Tongue (tissue), 3 donors: ENCODE results near the gene VDAC2. TPM values are rescaled to one million over a fixed set of nuclear protein-coding genes. Genes with fewer than 3 reads are reported as not detected.

Source experiments
- DNase-seq: peaks from one replicate; pipeline ENCODE4 v3.0.0-alpha.2; 2015
- small RNA-seq: library from RNA; depleted of rRNA; stranded (forward); fragments of <200 nt; gene quantifications from one replicate; pipeline ENCODE3, GENCODE V24; 2014; ENCODE audit warnings: low replicate concordance
- total RNA-seq: library from RNA; depleted of rRNA; stranded (reverse); fragments of >200 nt; gene quantifications from one replicate; pipeline ENCODE4 v1.2.3, GENCODE V29; 2014

VDAC2 gene
- total RNA-seq, 1 donor from 2014 or later, result 232 TPM

DNA sequence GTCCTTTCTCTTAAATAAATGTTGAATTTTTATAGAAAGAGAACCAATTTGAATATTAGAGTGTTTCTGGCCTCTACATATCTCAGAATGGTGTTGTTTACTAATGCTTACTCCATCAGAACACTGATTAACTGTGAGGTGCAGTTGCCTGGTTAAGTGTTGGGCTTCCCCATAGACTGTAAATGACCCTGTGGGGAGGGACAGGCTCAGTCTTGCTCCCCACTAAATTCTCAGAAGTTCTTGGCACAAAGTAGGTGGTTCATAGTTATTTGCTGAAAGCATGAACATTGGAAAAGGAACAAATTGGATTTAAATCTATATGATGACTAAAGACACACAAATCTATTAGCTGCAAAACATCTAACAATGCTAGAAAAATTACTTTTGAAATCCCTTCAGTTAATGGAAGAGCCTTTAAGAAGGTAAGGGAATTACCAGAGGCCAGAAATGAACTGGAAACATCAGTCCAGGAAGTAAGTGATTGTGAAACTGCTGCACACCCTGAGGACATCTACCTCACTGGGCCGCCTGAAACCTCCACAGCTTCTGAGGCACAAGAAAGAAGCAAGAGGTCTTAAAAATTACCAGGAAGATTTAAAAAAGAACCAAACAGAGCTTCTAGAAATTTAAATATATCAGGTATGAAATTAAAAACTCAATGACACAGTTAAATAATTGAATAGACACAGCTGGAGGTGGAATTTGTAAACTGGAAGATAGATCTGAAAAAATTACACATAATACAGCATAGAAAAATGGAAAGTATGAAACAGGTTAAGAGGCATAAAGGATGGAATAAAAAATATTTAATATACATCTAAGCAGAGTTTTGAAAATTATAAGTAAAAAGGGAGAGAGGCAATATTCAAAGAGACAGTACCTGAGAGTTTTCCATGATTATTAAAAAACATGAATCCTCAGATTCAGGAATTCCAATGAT lies 43.0 kb downstream of the VDAC2 start:
- no peak for DNase-seq

DNA sequence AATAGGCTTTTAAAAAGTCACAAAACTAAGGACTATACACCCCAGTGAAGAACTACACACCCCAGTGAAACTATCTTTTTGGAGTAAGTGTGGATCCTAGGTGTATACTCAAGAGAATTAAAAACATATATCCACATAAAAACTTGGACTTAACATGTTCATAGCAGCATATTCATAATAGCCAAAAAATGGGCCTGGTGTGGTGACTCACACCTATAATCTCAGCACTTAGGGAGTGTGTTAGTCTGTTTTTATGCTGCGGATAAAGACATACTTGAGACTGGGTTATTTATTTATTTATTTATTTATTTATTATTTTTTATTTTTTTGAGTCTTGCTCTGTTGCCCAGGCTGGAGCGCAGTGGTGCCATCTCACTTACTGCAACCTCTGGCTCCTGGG lies 44.1 kb downstream of the VDAC2 start:
- DNase-seq, result no peak

DNA sequence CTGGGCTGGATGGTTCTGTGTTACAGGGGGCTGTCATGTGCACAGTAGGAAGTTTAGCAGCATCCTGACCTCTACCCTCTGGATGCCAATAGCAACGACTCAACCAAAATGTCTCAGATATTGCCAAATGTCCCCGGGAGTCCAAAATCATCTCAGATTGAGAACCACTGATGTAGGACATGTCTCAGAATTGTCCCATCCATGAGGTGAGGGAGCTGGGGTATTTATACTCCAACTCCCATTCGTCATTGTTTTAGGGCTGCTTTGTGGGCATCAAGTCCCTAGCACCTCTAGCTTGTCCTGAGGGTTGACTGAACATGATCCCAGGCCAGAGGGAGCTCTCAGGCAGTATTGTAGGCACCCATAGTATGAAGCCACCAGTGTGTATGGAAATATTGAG lies 50.4 kb downstream of the VDAC2 start:
- no peak for DNase-seq

DNA sequence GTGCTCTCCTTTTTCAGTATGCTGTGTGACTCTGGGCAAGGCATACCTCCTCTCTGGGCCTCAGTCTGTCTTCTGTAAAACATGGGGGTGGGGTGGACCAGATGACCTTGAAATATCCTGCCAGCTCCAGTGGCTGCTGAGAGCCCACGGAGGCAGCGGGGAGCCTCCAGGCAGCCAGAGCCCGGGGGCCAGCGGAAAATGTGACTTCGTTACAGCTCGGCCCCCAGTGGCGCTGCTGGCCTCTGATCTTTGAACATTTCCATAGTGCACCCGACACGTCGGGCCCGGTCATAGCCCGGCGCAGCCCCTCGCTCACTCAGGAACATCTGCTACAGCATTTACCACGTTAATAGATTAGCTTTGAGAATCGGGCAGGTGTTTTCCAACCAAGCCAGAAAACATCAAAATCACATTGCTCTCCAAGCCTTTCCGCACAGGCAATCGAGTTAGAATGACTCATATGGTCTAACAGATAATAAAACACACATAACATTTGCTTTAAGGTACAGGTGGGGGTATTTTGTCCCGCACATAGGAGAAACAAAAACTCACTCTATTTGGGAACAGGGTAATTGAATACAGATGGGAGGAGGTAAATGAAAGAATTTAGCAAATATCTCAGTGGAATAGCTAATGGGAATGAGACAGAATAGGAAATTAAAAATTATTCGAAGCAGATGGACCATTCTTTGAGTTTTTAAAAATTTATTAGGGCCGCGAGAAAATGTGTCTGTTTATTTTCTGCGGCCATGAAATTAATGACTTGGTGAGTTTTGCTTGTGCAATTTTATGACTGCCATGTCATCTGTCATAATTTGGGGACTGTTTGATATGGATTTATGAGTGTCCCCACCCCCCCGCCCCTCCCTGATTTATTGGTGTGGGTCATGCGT lies 51.5 kb downstream of the VDAC2 start:
- peak; percentile 56 for DNase-seq

DNA sequence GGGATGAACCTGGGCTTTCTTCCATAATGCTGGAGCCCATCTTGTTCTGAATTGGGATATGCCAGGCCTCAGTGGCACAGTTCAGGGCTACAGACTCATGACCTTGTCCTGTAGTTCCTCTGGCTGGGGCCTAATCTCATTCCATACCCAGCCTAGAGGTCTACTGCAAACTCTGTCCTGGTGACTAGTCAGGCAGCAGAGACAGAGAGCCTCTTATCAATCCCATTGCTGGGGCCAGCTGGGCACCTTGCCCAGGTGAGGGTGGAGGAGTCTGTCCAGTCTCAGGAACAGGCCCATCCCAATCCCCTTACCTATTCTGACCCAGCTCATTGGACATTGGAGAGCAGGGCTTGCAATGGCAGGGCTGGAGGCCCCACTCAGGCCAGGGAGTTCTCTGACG lies 53.2 kb downstream of the VDAC2 start:
- no peak for DNase-seq

DNA sequence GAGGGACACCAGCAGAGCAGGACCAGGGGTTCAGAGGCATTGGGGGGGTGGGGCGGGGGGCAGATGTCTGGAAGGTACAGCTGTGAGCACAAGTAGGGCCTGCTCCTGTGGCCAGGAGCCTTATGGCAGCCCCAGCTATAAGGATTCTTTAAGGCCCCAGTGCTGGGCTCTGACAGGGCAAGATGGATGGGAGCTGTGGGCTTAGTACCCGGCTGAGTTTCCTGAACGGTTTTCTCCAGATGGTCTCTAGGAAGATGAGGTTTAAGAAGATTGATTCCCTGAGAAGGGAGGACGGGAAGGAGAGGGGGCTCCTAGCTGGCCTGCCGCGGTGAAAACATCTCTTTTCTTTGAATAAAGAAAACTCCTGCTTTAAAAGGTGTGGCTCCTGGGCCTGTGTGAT lies 55.3 kb downstream of the VDAC2 start:
- no peak for DNase-seq

DNA sequence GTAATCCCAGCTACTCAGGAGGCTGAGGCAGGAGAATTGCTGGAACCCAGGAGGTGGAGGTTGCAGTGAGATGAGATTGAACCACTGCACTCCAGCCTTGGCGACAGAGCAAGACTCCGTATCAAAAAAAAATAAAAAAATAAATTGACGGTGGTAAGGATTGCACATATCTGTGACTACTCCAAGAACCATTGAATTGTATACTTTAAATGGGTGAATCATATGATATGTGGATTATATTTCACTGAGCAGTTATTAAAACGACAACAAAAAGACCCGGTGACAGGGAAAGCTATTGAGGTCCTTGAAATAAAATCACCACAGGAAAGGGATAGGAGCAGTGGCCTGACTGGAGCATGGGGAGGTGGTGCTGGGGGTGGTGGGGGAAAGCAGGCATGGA lies 56.3 kb downstream of the VDAC2 start:
- no peak for DNase-seq

DNA sequence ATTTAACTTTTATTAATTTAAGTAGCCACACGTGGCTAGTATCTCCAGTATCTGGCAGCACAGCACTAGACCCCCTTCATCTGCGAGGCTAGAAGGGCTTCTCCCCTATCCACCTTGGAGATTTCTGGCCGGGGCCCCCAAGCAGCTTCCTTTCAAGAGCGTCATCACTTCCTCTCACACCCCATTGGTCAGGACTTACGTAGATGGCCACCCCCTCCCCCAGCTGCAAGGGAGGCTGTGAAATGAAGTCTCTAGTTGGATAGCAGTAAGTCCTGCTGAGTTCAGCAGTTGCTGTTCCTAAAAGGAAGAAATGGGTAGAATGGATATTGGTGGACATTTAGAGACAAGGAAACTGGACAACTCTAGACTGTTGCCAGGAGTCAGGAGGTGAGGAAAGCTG lies 59.0 kb downstream of the VDAC2 start:
- DNase-seq, result no peak

DNA sequence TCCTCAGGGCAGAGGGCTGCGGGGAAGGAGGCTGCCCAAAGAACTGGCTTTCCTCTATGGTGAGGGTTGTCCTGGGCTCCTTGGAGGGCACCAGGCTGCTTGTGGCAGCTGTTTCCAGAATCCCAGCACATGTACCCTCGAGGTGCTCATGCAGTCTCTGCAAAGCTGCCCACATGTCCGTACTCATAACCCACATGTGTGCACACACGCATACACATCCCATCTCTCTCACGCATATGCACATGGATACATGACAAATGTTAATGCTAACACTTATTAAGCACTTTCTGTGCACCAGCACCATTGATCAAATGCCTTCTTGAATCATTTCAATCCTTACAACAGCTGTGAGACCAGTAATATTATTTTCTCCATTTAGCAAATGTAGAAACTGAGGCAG lies 61.5 kb downstream of the VDAC2 start:
- DNase-seq, result no peak

DNA sequence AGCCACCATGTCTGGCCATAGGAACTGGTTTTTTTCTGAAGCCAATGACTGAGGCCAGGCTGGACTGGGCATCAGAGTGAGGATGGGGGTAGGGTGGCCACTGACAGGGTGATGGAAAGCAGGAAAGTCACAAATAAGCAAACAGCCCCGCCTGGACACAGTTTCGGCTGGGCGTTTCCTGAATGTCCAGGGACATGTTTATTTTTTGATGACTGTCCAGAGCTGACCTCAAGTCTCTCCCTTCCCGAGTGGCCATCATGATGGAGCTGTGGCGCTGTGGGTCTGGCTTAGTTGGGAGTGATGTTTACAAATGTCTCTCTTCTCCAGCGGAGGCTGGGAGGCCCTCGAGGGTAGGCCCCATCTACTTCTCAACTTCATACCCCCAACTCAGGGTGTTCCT lies 62.3 kb downstream of the VDAC2 start:
- no peak for DNase-seq

DNA sequence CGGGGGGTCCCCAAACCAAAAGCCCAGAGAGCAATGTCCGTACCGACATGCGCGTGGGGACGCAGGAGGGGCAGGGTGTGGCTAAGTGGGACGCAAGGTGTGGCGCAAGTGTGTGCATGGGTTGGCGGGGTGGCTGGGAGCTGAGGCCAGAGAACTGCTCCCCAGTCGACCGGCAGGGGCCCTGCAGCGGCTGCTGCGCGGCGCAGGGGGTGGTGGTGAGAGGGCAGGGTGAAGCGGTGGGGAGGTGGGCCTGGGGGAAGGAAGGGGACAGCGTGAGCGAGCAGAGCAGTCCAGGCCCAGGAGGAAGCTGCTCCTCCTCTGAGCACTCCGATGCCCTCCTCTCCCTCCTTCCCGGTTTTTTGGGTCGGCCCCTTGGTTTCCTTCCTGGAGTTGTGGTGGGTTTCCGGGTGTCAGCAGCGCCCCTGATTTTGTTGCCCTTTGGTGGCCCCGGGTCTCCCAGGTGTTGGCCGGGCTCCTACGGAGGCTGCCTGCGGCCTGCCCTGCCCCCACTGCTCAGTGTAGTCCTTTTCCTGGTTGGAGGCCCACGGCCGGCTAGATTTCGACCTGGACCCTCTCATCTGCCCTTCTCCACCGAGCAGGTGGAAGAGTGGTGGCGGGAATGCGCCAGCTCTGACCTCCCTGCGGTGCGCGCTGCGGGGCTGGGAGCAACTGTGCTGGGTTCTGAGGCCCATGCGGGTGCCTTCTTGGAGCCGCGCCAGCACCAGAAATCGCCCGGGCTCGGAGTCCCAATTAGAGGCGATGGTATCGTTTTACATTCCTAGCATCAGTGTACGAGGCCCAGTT lies 65.7 kb downstream of the VDAC2 start:
- no peak for DNase-seq

DNA sequence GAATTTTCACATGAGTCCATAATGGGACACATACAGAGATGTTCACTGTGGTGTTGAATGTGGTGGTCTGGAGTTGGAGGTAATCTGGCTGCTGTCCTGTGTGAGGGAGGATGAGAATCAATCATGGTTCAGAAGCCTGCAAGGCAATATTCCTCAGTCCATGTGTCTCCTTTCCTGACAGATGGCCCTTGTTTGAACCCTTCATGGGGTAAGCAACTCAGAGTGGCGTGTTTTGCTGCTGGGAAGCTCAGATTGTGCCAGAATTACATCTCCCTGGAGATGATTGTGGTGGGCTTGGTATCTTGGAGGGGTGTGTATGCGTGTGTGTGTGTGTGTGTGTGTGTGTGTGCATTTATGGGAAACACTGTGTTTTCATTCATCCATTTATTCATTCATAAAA lies 69.6 kb downstream of the VDAC2 start:
- no peak for DNase-seq

Small RNA genes within 50 kb of the gene (small RNA-seq; reads per million reads assigned to genes)
- gene HMGA1P5 (not detected), gene RPL39P25 (not detected)

Other genes starting within 250 kb of the VDAC2 start
- 45.6 TPM for gene SAMD8, start 99.1 kb upstream of the VDAC2 start, total RNA-seq
- gene COMTD1, start 25.2 kb downstream of the VDAC2 start, total RNA-seq, result 14.3 TPM
- 12.6 TPM for gene ZNF503, start 191.0 kb downstream of the VDAC2 start, total RNA-seq
- gene LRMDA, start 220.8 kb downstream of the VDAC2 start, total RNA-seq, result 6.3 TPM